NCI-H187 (cell line): ENCODE measurements around the gene FBXO48.
A peak's percentile ranks its signal among the peaks of the same experiment; 100 is the strongest.
"Not testable (repeated sequence)": the region's sequence is repeated elsewhere in the genome, so short reads cannot be mapped to it uniquely, and the experiment has no call there.

ENCODE experiments used
- DNase-seq, 2 experiments: peaks; one replicate each; lab custom pipeline; 2025; lab: John Stamatoyannopoulos, UW

Gene FBXO48

GRCh38 chr2:68471385-68471784, 4.3 kb upstream of the FBXO48 start:
- no peak for DNase-seq

- DNase-seq = no peak
Observed at GRCh38 chr2:68469935-68470334, 2.8 kb upstream of the FBXO48 start.

- no peak for DNase-seq
Observed at GRCh38 chr2:68468801-68469200, 1.7 kb upstream of the FBXO48 start.

- no peak for DNase-seq
Observed at GRCh38 chr2:68466778-68467076, 367 bp downstream of the FBXO48 start.

- DNase-seq = no peak
Observed at GRCh38 chr2:68466361-68466777, 725 bp downstream of the FBXO48 start.

GRCh38 chr2:68465081-68465916, 1.8 kb downstream of the FBXO48 start:
- no peak for DNase-seq

GRCh38 chr2:68464651-68465050, 2.4 kb downstream of the FBXO48 start:
- DNase-seq = no peak

GRCh38 chr2:68463287-68463877, 3.7 kb downstream of the FBXO48 start:
- DNase-seq = peak in 1 of 2 experiments; percentile 11

GRCh38 chr2:68458981-68459380, 8.1 kb downstream of the FBXO48 start:
- DNase-seq = no peak

GRCh38 chr2:68456198-68456597, 10.9 kb downstream of the FBXO48 start:
- no peak for DNase-seq

- DNase-seq = no peak
Observed at GRCh38 chr2:68454719-68455118, 12.4 kb downstream of the FBXO48 start.

GRCh38 chr2:68453761-68454360, 13.2 kb downstream of the FBXO48 start:
- no peak for DNase-seq

- DNase-seq = no peak
Observed at GRCh38 chr2:68452158-68452900, 14.8 kb downstream of the FBXO48 start.

GRCh38 chr2:68448671-68449653, 18.1 kb downstream of the FBXO48 start:
- no peak for DNase-seq

GRCh38 chr2:68447118-68447517, 20.0 kb downstream of the FBXO48 start:
- no peak for DNase-seq

- DNase-seq = not testable (repeated sequence)
Observed at GRCh38 chr2:68446425-68446824, 20.7 kb downstream of the FBXO48 start.

- DNase-seq = no peak
Observed at GRCh38 chr2:68441994-68442322, 25.1 kb downstream of the FBXO48 start.

- DNase-seq = peak; percentile 32 to 82
Observed at GRCh38 chr2:68441179-68441993, 25.7 kb downstream of the FBXO48 start.

- no peak for DNase-seq
Observed at GRCh38 chr2:68438455-68439303, 28.4 kb downstream of the FBXO48 start.

GRCh38 chr2:68436270-68436669, 30.8 kb downstream of the FBXO48 start:
- DNase-seq = no peak
